HG02571 (cell line): Measurements from ENCODE around the gene RPH3AL.
"Not testable (repeated sequence)": the region's sequence is repeated elsewhere in the genome, so short reads cannot be mapped to it uniquely, and the experiment has no call there.

Experiments
- ATAC-seq: cut with Tn5 transposase; IDR thresholded peaks from one replicate; pipeline ENCODE4 v1.9.1; 2021; ENCODE audit warnings: mild to moderate bottlenecking, moderate library complexity; ENCODE audit not compliant: unreplicated experiment

RPH3AL gene

DNA sequence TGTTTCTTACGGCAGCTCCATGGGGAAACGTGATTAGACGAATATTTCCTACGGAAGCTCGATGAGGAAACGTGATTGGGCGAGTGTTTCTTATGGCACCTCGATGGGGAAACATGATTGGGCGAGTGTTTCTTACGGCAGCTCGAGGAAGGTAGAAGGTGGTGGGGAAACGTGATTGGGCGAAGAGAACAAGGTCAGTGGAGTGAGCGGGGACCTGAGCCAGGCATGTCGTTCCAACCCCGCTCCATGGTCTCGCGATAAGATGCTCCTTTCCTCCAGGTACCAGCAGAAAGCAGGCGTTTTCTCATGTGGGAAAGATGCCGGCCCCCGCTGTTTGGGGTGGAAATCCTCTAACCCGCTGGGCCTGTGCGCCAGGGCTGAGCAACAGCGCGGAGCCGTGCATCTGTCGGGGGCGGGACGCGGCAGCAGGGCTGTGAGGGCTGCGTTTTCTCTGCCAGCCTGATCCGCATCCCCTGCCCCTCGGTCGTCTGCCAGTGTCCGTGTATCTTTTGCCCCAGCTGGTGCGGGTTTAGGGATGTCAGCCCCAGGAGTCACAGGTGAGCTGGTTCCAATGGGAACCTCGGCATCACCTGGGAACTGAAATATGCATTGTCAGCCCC is 145.6 kb downstream of the RPH3AL start:
- ATAC-seq, result no peak

DNA sequence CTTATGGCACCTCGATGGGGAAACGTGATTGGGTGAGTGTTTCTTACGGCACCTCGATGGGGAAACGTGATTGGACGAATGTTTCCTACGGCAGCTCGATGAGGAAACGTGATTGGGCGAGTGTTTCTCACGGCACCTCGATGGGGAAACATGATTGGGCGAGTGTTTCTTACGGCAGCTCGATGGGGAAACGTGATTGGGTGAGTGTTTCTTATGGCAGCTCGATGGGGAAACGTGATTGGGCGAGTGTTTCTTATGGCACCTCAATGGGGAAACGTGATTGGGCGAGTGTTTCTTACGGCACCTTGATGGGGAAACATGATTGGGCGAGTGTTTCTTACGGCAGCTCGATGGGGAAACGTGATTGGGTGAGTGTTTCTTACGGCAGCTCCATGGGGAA is 146.1 kb downstream of the RPH3AL start:
- ATAC-seq, result not testable (repeated sequence)

DNA sequence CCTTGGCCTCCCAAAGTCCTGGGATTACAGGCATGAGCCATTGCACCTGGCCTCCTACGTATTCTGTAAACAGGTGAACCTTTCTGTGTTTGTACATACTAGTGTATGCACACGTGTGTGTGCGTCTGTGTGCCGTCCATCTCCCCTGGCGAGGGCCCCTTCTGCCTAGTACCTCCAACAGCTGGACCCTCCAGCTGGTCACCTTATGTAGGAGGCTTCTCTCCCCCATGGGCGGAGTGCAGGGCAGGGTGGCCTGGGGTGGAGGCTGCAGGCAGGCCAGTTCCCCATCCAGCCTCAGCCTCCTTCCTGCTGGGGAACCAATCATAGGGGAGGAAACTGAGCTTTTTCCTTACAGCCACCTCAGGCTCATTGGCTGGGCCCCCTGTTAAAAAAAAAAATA is 146.8 kb downstream of the RPH3AL start:
- ATAC-seq, result no peak

DNA sequence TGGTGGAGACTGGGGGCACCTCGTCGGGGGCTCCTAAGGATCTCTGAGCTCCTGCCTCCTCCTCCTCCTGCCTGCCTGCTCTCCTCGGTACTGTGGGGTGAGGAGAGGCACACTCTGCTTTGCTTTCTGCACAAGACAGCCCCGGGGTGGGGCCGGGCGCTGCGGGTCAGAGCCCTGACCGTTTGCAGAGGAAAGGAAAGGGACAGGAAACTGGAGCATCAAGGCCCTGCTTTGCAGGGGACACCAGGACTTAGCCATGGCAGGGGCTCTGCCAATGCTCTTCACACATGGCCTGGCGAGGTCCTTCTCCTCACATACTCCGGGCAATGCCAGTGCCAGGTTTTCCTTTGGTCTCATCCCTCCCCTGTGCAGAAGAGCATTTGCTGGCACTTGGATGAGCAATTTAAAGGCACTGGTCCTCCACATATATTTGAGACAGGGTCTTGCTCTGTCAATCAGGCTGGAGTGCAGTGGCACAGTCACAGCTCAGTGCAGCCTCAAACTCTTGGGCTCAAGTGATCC is 147.4 kb downstream of the RPH3AL start:
- ATAC-seq, result no peak

DNA sequence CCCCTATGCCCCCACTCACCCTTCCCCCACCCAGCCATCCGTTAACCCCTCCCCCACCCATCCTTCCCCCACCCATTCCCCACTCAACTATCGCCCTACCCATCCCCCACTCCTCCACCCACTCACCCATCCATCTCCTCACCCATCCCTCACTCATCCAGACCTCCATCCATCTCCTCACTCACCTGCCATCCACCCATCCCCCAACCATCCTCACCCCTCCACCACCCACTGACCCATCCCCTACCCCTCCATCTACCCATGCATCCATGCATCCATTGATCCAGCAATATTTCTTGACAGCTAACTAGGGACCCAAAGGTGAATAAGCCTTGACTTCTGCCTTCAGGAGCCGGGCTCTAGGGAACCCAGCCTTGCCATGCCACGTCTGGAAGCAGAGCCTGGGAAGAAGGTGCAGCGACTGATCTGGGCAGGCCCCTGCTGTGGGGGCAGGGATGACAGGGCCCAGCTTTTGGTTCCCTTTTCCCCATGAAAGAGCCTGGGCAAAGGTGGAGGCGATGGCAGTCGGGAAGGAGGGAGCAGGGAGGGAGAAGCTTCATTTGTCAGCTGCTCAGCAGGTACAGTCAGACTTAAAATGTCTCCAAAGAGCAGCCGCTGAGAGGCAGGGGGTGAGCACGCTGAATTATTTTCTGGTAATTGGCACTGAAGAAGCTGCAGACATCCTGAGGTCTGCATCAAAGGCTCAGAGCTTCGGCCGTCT is 148.0 kb downstream of the RPH3AL start:
- ATAC-seq, result no peak

DNA sequence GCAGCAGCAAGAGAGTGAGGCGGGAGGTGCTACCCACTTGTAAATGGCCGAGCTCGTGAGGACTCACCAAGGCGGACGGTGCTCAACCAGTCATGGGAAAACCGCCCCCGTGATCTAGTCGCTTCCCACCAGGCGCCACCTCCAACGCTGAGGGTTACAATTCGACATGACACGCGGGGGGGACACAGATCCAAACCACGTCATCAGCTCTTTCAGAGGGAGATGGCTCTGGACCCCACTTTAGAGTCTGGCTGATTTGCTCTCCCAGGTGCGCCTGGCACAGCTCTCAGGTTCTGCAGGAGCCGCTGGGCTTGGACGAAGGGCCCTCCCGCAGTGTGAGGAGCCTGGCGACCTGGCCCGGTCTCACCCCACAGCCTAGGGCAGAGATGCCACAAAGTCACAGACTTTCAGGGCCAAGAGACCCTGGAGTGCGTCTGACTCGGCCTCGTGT is 150.1 kb downstream of the RPH3AL start:
- no peak for ATAC-seq

DNA sequence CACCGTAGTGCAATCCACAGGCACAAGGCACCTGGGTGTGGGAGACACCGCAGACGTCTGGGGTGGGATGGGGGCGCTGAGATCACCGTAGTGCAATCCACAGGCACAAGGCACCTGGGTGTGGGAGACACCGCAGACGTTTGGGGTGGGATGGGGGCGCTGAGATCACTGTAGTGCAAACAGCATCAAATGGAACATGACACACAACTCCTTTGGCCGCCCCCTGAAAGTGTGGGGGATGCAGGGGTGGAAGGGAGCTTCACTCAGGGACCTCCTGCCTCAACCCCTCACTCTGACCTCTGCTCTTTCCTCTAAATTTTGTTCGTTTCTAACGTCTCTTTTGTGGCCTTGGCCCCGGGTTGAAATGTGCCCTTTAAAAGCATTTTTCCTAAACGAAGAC is 150.9 kb downstream of the RPH3AL start:
- not testable (repeated sequence) for ATAC-seq

DNA sequence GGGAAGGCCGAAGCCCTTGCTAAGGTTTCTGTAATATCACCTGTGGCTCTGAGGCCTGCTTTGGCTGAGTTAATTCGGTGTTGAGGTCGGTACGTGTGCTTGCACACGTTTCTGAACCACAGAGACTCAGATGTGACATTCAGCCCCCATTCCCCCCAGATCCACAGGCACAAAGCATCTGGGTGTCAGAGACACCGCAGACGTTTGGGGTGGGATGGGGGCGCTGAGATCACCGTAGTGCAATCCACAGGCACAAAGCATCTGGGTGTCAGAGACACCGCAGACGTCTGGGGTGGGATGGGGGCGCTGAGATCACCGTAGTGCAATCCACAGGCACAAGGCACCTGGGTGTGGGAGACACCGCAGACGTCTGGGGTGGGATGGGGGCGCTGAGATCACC is 151.3 kb downstream of the RPH3AL start:
- ATAC-seq, result not testable (repeated sequence)

DNA sequence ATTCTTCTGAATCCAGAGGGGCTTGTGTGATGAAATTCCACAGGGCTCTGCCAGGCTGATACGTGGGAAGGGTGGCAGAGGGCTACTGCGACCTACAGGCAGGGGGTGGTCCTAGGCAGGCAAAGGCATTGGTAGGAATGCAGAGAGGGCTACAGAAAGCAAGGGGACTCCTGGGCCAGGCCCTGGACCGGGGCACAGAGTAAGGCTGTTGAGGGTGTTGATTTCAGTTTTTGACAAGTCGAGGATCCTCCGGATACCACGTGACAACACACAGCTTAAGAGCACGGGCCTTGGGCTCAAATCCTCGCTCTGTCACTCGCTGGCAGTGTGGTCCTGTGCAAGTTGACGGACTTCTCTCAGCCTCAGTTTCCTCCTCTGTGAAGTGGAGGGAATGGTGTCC is 152.0 kb downstream of the RPH3AL start:
- no peak for ATAC-seq

DNA sequence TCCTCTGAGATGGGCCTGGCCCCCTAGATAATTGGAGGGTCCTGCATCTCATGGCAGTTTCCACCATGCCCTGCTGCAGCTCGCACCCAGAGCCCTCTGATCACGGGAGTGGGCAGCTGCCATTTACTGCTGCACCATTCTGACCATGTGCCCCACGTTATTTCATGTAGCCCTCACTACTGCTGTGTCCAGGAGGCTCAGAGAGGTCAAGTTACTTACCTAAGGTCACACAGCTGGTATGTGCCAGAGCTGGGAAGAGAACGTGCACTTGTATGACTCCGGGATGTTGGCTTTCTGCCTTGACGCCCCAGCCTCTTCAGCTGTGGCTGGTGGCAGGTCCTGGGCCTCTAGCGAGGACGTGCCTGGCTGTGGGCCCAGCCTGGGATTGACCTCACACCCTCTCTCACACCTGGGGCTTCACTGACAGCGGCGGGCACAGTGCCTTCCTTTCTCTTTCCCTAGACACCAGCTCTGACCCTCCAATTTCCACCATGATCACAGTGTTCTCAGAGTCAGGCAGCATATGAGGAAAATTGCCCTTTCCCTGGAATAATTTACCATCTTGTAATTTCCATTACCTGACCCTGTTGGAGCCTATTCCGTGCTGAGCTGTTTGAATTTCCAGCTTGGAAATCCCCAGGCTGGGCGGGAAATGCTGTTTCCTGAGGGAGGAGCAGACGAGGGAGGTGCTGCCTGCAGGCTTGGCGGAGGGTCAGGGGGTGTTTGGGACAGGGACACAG is 152.6 kb downstream of the RPH3AL start:
- no peak for ATAC-seq

DNA sequence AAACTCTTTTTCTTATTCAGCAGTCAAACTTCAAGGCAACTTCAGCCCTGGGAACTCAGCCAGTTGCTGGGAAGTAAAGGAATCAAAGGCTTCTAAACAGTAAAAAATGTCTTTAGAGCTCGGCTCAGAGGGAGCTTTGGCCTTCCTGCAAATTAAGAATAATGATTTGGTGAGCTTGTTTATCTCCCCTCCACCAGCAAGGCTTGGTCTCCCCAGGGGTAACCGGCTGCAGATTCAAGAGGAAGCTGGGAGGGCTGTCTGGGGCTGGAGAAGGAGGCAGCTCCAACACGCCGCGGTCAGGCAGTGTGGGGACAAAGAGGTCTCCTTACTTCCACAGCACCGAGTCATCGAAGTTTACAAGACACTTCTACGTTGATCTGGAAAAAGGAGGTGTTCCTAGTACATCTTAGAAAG is 153.4 kb downstream of the RPH3AL start:
- no peak for ATAC-seq

DNA sequence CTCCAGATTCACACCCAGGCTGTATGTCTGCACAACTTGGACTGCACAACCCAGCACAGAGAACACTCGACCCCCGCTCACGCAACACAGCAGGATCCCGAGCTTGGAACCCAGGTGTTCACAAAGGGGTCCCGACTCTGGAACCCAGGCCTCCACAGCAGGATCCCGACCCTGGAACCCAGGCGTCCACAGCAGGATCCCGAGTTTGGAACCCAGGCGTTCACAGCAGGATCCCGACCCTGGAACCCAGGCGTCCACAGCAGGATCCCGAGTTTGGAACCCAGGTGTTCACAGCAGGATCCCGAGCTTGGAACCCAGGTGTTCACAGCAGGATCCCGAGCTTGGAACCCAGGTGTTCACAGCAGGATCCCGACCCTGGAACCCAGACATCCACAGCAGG is 154.4 kb downstream of the RPH3AL start:
- not testable (repeated sequence) for ATAC-seq

DNA sequence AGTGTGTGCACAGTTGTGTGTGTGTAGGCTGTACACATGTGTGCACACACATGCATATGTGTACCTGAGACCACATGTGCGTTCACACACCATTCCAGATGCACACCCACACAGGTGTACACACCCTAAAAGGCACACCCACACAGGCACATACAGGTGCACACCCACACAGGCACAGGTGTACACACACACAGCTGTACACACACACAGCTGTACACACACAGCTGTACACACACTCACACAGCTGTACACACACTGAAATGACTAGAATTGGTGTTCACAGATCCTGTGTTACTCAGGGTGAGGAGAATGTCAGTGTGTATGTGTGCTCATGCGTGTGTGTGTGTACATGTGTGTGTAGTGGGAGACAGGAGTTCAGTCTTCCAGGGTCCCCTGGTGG is 155.3 kb downstream of the RPH3AL start:
- ATAC-seq, result no peak

DNA sequence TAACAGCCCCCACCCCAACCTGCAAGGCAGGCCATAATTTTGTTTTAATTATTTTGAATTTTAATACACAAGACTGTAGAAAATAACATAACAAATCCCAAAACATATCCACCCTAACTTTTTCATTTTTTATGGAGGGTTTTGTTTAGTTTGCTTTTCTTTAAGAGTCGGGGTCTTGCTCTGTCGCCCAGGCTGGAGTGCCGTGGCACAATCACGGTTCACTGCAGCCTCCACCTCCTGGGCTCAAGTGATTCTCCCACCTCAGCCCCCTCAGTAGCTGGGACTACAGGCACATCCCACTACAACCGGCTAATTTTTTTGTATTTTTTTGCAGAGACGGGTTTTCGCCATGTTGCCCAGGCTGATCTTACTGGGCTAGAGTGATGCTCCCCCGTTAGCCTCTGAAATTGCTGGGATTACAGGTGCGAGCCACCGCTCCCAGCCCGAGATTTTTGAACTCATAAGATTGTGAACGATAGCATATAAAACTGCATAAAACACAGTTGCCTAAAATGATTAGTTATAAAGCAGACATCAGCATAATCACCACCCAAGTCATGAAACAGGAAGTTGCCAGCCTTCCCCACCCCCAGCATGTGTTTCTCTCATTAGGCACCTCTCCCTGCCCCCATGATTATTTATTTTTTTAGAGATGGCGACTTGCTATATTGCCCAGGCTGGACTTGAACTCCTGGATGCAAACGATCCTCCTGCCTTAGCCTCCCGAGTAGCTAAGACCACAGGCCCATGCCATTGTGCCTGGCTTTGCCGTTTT is 157.6 kb downstream of the RPH3AL start:
- no peak for ATAC-seq

DNA sequence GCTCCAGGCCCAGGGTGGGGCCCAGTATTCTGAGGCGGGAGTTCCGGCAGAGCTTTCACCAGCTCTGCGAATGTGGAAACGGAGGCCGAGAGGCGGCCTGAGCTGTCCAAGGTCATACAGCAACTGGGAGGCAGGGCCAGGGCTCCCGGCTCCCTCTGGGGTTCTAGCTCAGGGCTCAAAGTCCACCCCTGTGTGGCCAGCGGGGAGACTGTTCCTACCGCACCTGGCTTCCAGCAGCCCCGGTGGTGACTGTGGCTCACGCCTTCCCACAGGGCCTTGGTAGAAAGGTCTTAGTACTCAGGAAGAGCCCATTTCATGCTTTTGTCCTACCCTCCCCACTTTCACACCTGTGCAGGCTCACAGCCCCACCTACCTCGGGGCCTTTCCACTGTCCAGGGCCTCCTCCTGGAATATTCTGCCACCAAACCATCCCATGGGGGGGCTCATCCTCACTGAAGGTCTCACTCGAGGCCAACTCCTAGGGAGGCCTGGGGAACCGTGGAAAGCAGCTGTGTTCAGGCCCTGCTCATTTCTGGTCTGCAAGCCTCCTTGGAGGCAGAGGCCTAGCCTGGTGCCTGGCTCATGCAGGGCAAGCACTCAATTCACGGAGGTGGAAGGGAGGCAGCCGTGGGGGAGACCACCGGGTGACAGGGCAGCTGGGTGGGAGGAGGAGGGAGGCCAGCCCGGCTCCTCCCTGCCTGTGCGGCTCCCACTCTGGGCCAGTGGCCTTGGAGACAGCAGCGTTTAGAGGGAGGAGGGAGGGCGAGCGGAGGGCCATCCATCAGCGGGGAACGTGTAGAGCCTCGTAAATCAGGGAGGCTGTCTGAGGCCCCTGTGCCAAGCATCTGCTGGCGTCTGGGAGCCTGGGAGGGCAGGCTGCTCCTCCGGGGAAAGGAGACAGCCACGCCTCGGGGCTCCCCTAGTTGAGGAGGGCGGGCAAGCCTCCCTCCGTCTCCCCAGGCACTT is 158.5 kb downstream of the RPH3AL start:
- no peak for ATAC-seq

DNA sequence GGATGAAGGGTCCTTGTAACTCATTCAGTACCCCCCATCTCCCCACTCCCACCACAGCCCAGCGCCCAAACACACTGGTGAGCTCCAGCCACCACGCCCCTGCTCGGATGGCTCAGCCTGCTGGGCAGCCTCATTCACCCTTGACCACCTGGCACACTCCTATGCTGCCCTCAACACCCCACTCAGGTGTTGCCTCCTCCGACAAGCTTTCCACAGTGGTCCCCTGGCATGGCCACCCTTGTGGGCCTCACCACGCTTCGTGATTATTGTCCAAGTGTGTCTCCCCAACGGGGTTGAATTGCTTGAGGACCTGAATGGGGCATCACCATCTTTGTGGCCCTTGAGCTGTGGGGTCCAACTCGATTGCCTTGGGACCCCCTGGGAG is 159.2 kb downstream of the RPH3AL start:
- no peak for ATAC-seq

DNA sequence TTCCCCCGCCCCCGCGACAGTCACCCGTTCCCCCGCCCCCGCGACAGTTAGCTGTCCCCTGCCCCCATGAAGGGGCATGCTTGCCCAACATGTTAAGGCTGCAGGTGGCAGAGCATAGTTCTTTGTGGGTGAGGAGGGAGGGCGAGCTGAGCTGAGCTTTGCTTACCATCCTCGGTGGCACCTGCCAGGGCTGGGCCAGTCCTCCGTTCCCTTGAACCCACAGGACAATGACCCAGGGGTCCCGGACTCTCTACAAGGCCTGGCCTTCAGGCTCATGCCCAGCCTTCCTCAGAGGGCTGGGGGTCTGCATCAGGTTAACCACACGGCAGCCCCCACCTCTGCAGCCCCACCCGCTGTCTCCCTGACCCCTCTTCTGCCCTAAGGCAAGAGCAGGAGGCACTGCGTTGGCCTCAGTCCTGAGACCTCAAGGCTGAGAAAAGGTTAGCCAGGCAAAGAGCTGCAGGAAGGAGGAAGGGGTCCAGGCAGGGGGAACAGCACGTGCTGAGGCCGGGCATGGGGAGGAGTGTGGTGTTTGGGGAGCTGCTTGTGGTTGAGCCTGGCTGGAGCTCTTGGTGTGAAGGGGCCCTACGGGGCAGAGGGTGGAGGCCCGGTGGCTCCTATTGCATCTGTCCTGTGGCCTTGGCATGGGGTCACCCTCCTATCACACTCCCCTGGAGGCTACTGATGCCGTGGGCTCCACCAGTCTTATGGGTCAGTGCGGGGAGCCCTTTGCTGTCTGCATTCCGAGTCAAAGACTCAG is 159.8 kb downstream of the RPH3AL start:
- no peak for ATAC-seq

DNA sequence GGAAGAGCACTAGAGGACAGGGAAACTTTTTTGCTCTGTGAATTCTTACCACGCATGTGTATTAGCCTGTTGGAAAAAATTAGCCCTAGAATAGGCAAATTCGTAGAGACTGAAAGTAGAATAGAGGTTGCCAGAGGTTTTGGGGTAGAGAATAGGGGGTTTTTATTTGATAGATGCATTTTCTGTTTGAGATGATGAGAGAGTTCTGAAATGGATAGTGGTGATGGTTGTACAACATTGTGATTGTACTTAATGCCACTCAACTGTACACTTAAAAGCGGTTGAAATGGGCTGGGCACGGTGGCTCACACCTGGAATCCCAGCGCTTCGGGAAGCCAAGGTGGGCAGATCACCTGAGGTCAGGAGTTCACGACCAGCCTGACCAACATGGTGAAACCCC is 163.2 kb downstream of the RPH3AL start:
- ATAC-seq, result no peak

DNA sequence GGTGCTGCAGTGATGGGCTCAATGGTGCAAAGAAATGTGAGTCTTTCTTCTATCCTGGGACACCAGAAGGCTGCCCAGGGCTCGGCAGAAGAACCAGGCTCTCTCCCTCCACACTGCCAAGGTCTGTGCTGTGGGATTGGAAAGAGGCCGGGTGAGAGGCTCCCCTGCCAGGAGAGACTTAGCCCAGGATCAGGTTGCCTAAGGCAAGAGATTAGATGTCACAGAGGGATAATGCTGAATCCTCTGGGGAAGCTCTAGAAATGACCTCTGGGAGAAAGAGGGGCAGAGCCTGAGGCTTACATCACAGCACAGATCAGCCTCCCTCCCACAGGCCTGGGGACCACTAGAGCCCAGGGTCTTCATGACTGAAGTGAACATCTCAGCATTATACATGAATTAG is 165.5 kb downstream of the RPH3AL start:
- no peak for ATAC-seq
